NCI-H187 (cell line): ENCODE data around the gene MT1B.

Experiments
- DNase-seq, 2 experiments: peaks; one replicate each; lab custom pipeline; 2025; lab: John Stamatoyannopoulos, UW

The MT1B gene

DNA sequence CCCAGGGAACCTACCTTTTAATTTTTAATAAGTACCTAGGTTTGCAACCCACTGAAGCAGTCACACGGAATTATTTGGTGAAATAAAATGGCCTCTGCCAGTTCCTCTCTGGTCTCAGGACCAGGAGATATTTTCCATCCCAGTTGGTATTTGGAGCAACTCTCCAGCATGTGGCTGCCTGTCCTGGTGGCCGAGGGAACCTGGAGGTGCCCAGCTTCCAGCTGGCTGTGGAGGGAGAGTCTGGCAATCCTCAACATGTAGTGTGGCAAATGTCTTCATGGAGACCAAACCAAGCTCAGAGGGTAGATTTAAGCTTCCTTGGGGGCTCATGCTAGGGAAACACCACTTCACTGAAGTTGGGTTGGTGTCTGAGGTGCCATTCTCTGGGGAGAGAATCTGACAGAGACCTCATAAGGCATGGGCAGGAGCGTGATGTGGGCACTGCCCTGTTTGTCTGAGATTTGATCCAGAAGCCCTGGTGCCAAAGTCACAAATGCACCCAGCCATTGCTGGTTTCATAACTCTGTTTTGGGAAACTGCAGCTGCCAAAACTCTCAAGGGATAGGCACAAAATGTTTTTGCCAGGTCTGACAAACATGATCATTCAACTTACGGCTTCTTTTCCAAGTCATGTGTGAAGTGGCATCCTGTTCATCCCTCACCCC is 33.4 kb downstream of the MT1B start:
- DNase-seq: no peak

DNA sequence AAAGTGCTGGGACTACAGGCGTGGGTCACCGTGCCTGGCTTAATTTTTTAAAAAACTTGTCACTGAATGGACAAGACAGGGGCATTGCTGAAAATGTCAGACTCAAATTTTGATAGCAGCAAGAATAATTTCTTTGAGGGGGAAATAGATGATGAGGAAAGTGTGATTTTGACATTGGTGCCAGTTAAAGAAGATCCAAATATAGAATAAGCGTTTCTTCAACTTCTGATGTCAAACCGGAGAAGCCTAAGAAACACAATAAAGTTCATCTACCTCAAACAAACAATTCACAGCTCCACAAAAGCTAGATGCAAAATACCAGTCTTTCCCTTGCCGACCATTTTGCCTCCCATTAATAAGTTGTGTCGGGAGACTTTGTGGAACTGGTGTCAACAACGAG is 35.1 kb downstream of the MT1B start:
- no peak for DNase-seq

DNA sequence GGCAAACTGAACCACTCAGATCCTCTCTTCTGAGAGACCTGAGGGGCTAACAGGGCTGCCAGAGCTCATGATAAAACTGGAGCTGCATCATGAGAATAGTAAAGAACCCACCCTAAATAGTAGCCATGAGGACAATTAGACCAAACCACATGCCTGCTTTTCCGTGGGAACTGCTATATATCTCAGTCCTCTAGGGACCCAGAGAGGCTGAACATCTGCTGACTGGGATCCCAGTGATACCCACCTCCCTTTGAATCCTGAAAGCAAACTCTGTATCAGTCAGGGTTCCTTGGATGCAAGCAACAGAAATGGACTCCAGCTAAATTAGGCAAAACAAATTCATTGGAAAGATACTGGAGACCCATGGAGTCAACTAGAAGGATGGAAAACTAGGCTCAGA is 37.1 kb downstream of the MT1B start:
- DNase-seq: no peak

DNA sequence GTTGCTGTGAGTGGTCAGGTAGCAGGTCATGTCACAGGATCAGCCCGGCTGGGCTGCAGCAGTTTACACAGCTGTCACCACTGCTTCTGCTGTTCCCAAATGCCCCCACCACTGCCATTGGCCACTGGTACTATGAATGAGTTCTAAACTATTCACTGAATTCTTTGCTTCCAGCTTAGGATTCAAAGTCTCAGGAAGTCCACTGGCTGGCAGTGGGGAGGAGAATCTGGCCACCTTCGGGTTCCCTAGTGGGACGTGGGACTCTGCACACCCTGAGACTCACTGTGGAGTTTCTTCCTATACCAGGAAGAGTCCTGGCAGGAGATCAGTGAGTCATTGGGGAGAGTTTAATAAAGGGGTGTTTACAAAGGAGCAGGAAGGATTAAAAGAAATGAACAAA is 37.5 kb downstream of the MT1B start:
- DNase-seq: no peak

DNA sequence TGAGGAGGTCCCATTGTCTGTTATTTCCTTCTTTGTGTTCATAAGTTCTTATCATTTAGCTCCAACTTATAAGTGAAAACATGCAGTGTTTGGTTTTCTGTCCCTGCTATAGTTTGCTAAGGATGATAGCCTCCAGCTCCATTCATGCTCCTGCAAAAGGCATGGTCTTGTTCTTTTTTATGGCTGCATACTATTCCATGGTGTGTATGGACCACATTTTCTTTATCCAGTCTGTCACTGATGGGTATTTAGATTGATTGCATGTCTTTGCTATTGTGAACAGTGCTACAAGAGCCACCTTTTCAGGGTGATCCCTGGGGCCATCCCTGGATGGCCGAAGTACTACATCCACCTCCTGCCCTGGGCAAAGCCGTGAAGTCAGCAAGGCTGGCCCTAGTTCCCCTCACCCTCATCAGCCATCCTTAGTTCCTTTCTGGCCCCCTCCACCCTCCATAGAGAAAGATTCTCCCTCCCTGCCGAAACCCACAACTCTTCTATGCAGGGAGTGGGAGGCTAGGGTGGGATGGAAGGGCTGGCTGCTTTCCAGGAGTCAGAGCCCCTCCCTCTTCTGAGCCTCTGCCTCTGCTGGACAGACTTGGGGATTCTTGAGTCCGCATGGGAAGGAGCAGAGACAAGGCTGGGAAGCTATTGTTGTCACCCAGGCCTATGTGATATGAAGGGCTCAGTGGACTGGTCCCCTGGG is 38.9 kb downstream of the MT1B start:
- DNase-seq: no peak

DNA sequence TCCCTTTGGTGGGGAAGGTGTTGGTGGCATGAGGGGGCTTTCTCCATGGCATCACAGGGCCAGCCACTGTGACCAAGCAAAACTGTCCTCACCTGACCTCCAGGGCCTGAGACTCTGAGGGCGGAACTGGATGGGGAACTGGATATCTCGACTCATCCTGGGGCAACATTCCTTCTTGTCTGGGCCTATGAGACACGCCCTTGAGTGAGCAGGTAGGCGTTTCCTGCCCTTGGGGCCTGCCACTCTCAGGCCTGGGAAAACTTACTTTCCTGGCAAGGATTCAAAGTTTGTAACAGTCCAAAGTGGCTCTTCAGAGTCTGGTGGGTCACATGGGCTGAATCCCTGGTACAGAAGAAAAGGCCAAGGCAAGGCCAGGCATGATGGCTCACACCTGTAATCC is 40.2 kb downstream of the MT1B start:
- DNase-seq: no peak

DNA sequence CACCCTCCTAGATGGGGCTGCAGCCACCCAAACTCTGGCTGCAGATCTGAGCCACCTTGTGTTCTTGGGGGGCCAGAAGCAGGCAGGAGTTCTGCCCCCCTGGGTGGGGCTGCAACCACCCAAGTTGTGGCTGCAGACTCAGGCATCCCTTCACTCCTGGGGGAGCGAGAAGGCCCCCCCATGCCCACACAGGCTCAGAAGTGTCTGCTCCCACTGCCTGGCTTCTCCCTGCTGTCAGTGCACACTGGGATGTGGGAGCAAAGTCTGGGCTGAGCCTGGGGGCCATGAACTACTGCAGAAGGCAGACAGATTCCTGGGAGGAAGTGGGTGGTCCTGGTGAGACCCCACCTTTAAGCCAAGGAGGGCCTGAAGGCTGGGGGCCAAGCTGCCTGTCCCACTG is 43.6 kb downstream of the MT1B start:
- no peak for DNase-seq

DNA sequence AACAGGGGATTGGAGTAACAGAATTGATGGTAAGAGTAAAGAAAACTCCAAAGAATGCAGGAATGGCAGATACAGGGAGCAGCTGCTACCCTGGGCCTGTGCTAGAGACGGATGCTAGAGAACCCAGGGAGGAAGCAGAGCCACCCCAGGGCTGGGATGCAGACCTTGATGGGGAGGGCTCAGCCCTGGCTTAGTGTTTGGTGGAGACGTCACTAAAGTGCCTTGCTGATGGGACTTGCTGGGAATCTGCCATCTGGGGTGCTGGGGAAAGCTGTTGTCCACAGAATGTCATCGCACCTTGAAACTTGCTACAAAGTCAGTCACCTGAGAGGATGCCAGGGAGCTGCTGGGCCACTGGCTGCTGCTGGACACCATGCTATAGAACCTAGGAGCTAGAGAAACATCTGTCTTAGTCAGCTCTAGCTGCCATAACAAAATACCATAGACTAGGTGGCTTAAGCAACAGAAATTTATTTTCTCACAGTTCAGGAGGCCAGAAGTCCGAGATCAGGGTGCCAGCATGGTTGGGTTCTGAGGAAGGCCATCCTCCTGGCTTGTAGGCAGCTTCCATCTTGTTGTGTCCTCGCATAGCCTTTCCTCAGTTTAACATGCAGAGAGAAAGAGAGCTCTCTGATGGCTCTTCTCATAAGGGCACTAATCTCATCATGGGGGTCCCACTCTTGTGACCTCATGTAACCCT is 45.9 kb downstream of the MT1B start:
- DNase-seq: no peak

DNA sequence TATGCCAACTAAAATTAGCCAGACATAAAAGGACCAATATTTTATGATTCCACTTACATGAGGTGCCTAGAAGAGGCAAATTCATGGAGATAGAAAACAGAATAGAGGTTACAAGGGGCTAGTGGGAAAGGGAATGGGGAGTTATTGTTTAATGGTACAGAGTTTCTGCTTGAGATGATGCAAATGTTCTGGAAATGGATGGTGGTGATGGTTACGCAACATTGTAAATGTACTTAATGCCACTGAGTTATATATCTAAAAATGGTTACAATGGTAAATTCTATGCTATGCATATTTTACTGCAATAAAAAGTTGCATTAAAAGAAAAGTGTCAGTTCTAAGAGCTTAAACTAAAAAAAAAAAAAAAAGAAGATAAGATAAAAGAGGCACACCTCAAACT is 48.5 kb downstream of the MT1B start:
- DNase-seq: no peak

DNA sequence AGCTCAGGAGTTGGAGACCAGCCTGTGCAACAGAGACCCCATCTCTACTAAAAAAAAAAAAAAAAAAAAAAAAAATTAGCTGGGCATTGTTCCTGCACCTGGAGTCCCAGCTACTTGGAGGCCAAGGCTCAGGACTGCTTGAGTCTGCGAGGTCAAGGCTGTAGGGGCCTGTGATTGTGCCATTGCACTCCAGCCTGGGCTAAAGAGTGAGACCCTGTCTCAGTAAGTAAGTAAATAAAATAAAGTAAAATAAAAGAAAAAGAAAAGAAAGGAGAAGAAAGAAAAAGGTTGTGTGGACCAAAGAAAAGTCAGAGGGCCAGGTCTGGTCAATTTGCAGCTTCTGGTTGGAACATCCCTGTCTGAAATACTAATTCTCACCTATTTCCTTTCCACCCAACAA is 48.9 kb downstream of the MT1B start:
- DNase-seq: no peak

DNA sequence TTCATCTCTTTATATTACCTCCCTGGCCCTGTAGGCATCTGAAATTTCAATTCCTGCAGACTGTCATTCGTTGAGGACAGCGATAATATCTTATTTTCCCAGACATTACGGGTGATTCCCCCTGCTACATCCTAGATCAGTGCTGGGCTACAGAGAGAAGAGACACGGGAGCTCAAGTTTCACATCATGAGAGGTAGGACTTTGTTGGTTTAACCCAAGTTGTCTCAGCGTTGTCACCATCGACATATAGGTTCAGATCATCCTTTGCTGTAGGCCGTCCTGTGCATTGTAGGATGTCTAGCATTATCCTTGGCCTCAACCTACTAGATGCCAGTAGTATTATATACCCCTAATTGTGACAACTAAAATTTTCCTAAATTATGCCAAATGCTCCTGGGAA is 49.8 kb downstream of the MT1B start:
- no peak for DNase-seq
